Stimulated activated CD4-positive, alpha-beta T cell treated with anti-CD3 and anti-CD28 coated beads, Interleukin-12 subunit alpha, Interleukin-12 subunit beta, amount 100 ng/mL, for 24 hours (primary cell): ENCODE data around the gene CHCT1.
"Not testable (repeated sequence)": the region's sequence is repeated elsewhere in the genome, so short reads cannot be mapped to it uniquely, and the experiment has no call there.

Source experiments
- DNase-seq, 2 experiments: peaks; one replicate each; pipeline ENCODE4 v3.0.0-alpha.2; 2020; ENCODE audit warnings: low read depth in 2 of 2

CHCT1 gene

GRCh38 chr17:60422162-60422665 is at the start of gene CHCT1:
CHCT1 (plus strand) TSS chr17:60422489; CDS start chr17:60422593, 104 bp downstream.
- DNase-seq, result no peak

DNA sequence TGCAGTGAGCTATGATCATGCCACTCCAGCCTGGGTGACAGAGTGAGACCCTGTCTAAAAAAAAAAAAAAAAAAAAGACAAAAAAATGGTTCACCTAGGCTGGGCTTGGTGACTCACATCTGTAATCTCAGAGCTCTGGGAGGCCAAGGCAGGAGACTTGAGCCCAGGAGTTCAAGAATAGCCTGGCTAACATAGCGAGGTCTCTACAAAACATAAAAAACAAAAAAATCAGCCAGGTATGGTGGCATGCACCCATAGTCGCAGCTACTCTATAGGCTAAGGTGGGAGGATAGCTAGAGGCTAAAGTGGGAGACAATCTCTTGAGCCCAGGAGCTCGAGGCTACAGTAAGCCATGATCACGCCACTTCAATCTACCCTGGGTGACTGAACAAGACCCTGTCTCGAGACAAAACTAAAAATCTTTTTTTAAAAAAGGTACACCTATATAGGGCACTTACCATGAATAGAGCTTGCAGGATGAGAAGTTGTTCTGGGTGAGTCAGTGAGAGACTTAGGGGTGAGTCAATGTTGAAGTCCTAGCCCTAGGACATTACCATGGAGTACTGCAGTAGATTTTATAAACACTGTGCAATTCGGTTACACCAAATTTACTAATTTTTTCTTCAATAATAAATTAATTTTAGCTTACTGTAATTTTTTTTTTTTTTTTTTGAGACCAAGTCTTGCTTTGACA is 49.4 kb upstream of the CHCT1 start:
- no peak for DNase-seq

- DNase-seq, result not testable (repeated sequence)
These were observed 44.1 kb upstream of the CHCT1 start for GRCh38 chr17:60378187-60378586.

GRCh38 chr17:60379461-60379860 is 42.8 kb upstream of the CHCT1 start:
- DNase-seq, result not testable (repeated sequence)

GRCh38 chr17:60381958-60382357 is 40.3 kb upstream of the CHCT1 start:
- DNase-seq, result no peak

GRCh38 chr17:60383379-60383778 is 38.9 kb upstream of the CHCT1 start:
- DNase-seq, result no peak

DNA sequence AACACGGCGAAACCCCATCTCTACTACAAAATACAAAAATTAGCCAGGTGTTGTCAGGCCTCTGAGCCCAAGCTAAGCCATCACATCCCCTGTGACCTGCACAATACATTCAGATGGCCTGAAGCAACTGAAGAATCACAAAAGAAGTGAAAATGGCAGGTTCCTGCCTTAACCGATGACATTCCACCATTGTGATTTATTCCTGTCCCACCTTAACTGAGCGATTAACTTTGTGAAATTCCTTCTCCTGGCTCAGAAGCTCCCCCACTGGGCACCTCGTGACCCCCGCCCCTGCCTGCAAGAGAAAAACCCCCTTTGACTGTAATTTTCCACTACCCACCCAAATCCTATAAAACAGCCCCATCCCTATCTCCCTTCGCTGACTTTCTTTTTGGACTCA is 37.4 kb upstream of the CHCT1 start:
- not testable (repeated sequence) for DNase-seq

DNA sequence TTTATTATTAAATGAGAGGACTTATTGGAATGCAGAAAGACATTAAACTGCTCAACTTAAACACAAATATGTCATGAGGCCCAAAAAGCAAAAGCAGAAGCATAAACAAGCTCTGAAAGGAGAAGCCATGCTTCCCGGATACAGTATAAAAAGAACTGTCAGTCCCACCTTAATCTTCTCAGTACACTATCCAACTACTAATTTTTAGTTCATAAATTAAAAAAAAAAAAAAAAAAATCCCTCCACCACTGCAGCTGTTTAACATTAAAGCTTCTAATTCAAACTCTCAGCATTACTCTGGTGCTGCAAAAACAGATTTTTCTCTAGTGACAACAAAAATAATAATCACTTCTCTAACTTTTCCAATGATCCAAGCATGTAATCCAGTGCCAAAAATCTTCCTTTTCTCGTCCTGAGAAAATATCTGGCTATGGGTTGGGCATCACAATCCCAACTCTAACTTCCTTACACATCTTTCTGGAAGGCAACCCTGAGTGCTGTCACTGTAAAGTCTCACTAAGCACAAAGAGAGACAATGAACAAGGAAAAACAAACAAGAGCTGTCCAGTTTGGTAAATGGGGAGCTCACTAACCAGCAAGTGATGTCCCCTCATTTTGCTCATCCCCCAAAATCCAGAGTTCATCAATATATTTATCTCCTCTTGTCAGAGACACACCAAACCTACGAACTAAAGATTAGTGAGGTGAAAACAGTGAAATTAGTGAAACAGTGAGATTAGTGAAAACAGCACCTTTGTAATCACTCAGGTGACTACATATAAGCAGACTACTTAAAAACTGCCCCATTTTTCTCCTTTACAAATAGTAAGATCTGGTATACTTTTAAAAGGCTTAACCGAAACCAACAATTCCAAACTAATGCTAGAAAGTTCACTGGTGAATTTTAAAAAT is 35.9 kb upstream of the CHCT1 start:
- no peak for DNase-seq

DNA sequence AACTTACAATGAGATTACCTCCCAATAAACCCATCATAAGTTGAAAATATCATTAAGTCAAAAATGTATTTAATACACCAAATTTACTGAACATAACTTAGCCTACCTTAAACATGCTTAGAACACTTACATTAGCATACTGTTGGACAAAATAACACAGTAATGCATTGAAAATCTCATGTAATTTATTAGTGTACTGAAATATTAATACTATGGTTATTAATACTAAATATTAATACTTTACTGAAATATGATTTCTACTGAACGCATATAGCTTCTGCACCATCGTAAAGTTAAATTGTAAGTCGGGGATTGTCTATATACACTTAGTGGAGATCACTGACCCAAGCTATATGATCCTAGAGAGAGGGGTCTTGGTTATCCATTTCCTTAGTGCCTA is 34.6 kb upstream of the CHCT1 start:
- DNase-seq, result no peak

DNA sequence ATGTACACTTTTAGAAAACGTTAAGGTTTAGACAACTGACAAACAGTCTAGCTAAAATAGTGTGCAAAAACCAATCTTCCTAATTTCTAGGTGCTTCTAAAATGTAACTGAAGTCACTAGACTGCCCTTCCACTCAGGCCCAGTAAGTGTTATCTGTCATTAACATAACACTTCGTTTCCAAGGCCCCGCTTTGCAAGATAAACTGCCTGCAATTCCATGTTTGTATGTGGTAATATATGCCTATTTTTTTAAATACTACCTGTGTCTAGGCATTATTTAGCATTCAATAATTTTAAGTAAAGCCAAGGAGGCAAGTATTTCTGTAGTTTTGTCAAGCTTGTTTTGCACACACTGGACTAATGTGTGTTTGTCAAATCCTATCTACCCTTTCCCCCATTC is 33.5 kb upstream of the CHCT1 start:
- DNase-seq, result no peak

DNA sequence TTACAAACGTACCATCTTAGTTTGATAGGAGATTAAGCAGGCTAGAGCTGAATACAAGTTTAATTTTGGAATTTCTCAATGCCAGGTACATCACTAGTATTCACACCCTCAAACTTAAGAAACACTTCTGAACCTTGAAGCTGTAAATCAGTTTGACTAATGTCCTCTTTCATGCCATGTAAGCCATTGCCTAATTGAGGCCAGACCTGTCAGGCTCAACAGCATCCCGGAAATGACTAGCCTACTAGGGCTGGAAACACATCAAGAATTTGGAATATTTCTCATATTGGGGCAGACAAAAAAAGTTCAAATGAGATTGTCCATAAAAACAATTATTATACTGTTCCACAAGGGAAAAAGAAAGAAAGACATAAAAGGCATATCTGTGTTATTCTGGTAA is 32.1 kb upstream of the CHCT1 start:
- no peak for DNase-seq

GRCh38 chr17:60390925-60391470 is 31.3 kb upstream of the CHCT1 start:
- peak in 1 of 2 experiments; percentile 15 for DNase-seq

GRCh38 chr17:60391471-60392041 is 30.7 kb upstream of the CHCT1 start:
- no peak for DNase-seq

- peak; percentile 90 to 100 for DNase-seq
These were observed 30.0 kb upstream of the CHCT1 start, which contains the start of gene USP32 for GRCh38 chr17:60392042-60392844. USP32 (minus strand) TSS chr17:60392133; CDS start chr17:60391939, 194 bp downstream.

GRCh38 chr17:60392845-60393702 is 29.2 kb upstream of the CHCT1 start:
- DNase-seq, result peak; percentile 8 to 24

- DNase-seq, result no peak
These were observed 28.2 kb upstream of the CHCT1 start for GRCh38 chr17:60393840-60394723.

DNA sequence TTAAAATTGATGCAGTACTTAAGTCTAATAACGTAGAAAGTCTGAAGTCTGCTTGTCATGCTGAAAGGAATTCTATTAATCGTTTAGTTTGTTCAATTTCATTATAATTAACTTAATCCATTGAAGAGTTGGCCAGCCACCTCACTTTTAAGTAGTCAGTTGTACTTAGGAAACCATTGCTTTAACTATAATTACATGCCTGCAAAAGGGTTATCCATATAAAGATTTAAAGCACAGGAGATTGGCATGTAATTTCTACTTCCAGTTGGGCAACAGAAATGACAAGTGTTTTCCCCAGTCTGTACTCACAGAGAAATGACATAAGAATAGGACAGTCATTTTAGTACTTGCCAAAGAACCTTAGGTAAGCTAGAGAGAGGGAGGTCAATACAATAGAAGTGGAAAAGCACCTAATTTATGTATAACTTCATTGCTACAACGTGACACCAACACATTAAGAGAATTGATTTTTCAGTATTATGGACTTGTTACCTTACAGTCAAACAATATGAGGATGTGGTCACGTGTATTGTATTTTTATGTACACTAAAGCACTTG is 26.7 kb upstream of the CHCT1 start:
- no peak for DNase-seq

- DNase-seq, result no peak
These were observed 25.9 kb upstream of the CHCT1 start for GRCh38 chr17:60396412-60396811.
